MCF 10A (cell line): ENCODE measurements around the gene C1QTNF12. TPM values are rescaled to one million over a fixed set of nuclear protein-coding genes. Genes with fewer than 3 reads are reported as not detected.
A peak's percentile ranks its signal among the peaks of the same experiment; 100 is the strongest.

Experiments used
- BruUV-seq: library from RNA; stranded (reverse); fragments of 400-500 nt; replicated peaks from 2 replicates; lab custom pipeline; 2021; lab: Mats Ljungman, UMichigan
- CTCF ChIA-PET: fragments of 300-600 bp; sonication (Branson Sonifier 250); formaldehyde crosslinking; extraction: SDS; loops from one replicate; lab custom pipeline; 2021; ENCODE audit warnings: antibody characterized with exemption, inconsistent platforms; lab: Yijun Ruan, JAX
- POLR2A ChIA-PET: fragments of 300-600, 350-650 bp; sonication (Branson Sonifier 250); formaldehyde crosslinking; extraction: SDS; loops from one replicate; lab custom pipeline; 2020; ENCODE audit warnings: antibody characterized with exemption, inconsistent platforms; lab: Yijun Ruan, JAX
- DNase-seq: peaks from one replicate; pipeline ENCODE4 v3.0.0-alpha.2; 2018; ENCODE audit not compliant: unreplicated experiment
- H3K27ac Mint-ChIP-seq: one replicate; pipeline ENCODE4 v1.8.0; 2022; ENCODE audit warnings: mild to moderate bottlenecking, low read depth, mixed read lengths; ENCODE audit not compliant: unreplicated experiment
- H3K27me3 Mint-ChIP-seq: one replicate; pipeline ENCODE4 v1.8.0; 2022; ENCODE audit warnings: mixed read lengths; ENCODE audit not compliant: insufficient read depth, unreplicated experiment
- H3K36me3 Mint-ChIP-seq: one replicate; pipeline ENCODE4 v1.8.0; 2022; ENCODE audit warnings: mild to moderate bottlenecking, moderate library complexity, mixed read lengths; ENCODE audit not compliant: insufficient read depth, unreplicated experiment
- H3K4me1 Mint-ChIP-seq: one replicate; pipeline ENCODE4 v1.8.0; 2022; ENCODE audit warnings: mixed read lengths; ENCODE audit not compliant: insufficient read depth, unreplicated experiment
- H3K4me3 Mint-ChIP-seq: one replicate; pipeline ENCODE4 v1.8.0; 2022; ENCODE audit warnings: mild to moderate bottlenecking, moderate library complexity, mixed read lengths; ENCODE audit not compliant: unreplicated experiment
- H3K9me3 Mint-ChIP-seq: one replicate; pipeline ENCODE4 v1.8.0; 2022; ENCODE audit warnings: mixed read lengths; ENCODE audit not compliant: unreplicated experiment
- intact Hi-C: fragments of 100-400 bp; cut with micrococcal nuclease; formaldehyde crosslinking; loops from 2 replicates; pipeline ENCODE4 v1.14.1; 2022
- total RNA-seq: library from RNA; stranded (reverse); gene quantifications from 2 replicates; pipeline ENCODE4 v1.2.3, GENCODE V29; 2022
- TF ChIP-seq, protein P1 (sequence below): fragments of 200-600 bp; IDR thresholded peaks from one replicate; pipeline ENCODE4 v1.8.0; 2022; ENCODE audit warnings: antibody characterized with exemption, mild to moderate bottlenecking; ENCODE audit not compliant: unreplicated experiment

Gene C1QTNF12
- total RNA-seq, 1 experiment from 2014 or later = 1.5 TPM

DNA sequence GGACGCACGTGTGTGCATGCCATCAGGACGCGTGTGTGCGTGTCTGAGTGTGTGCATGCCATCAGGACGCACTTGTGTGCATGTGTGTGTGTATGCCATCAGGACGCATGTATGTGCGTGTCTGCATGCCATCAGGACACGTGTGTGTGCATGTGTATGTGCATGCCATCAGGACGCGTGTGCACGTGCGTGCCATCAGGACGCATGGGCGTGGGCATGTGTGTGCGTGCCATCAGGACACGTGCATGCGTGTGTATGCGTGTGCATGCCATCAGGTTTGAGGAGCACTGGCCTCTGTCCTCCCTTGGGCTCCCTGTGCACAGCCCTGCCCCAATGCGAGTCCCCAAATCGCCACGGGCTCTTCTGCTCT, 12.6 kb upstream of the C1QTNF12 start:
- Mint-ChIP-seq H3K27ac (peak overlapping the region; percentile 32), H3K4me1 (peaks cover 17% of the 10 kb centered on the region), H3K36me3 (peaks cover 63% of the 10 kb centered on the region), H3K27me3 (no peaks in the 10 kb centered on the region), H3K9me3 (no peaks in the 10 kb centered on the region), H3K4me3 (no peak overlapping the region)
- DNase-seq = no peak
- BruUV-seq = no TSS peak
- TF ChIP-seq, protein P1, sequence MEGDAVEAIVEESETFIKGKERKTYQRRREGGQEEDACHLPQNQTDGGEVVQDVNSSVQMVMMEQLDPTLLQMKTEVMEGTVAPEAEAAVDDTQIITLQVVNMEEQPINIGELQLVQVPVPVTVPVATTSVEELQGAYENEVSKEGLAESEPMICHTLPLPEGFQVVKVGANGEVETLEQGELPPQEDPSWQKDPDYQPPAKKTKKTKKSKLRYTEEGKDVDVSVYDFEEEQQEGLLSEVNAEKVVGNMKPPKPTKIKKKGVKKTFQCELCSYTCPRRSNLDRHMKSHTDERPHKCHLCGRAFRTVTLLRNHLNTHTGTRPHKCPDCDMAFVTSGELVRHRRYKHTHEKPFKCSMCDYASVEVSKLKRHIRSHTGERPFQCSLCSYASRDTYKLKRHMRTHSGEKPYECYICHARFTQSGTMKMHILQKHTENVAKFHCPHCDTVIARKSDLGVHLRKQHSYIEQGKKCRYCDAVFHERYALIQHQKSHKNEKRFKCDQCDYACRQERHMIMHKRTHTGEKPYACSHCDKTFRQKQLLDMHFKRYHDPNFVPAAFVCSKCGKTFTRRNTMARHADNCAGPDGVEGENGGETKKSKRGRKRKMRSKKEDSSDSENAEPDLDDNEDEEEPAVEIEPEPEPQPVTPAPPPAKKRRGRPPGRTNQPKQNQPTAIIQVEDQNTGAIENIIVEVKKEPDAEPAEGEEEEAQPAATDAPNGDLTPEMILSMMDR = no peak
- intact Hi-C loops = no loop called here
- CTCF ChIA-PET = no interaction called here
- POLR2A ChIA-PET = interaction anchor here (0.6 to 0.7 kb wide), 2 partner anchors 15 to 28 kb away, joined by 3 read pairs; partner anchors contain the start of genes B3GALT6, SDF4 and UBE2J2

DNA sequence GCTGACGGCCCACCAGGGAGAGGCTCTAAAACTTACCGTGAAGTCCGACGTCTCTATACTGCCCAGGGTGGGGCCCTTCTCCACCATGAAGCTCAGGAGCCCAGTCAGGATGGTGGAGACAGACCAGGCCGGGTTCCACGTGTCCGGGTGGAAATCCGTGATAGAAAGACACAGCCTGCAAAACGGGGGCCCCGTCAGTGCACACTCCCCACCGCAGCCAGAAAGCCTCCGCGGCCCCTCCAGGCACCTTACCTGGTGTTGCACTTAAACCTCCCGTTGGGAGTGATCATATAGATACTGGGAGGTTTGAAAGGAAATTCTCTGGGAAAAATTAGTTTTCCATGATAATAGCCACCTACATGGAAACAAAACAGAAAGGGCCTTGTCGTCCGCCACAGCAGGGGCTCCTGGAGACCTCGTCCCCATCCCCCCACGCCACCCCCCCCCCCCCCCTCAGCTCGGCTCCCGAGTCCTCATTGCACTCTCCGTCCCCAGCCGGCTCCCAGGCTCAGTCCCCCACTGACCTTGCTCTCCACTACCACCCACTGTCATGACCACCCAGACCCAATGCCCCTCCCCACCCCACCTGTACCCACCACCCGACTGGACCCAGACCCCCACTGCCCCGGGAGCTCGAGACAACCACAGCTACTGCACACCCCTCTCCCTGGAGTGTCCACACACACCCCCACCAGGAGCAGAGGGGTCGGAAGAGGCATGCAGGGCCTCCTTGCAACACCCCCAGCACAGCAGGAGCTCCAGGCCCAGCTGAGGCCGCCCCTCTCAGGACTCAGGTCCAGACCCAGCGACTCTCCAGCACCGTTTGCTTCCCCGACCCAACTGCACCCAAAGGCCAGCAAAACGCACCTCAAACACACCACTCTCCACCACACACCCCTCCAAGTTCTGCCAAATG, 10.7 kb upstream of the C1QTNF12 start:
- TF ChIP-seq, protein P1 = no peak
- POLR2A ChIA-PET = interaction anchor here (0.6 kb wide), 1 partner anchor 51 kb away, joined by 3 read pairs; the partner anchor contains the start of gene TNFRSF18
- no TSS peak for BruUV-seq
- intact Hi-C loops = no loop called here
- no peaks in the 10 kb centered on the region for H3K27me3 Mint-ChIP-seq
- H3K4me3 Mint-ChIP-seq = no peak overlapping the region
- H3K9me3 Mint-ChIP-seq = no peaks in the 10 kb centered on the region
- peaks cover 75% of the 10 kb centered on the region for H3K36me3 Mint-ChIP-seq
- peaks cover 17% of the 10 kb centered on the region for H3K4me1 Mint-ChIP-seq
- no peak overlapping the region for H3K27ac Mint-ChIP-seq
- CTCF ChIA-PET = no interaction called here
- no peak for DNase-seq

DNA sequence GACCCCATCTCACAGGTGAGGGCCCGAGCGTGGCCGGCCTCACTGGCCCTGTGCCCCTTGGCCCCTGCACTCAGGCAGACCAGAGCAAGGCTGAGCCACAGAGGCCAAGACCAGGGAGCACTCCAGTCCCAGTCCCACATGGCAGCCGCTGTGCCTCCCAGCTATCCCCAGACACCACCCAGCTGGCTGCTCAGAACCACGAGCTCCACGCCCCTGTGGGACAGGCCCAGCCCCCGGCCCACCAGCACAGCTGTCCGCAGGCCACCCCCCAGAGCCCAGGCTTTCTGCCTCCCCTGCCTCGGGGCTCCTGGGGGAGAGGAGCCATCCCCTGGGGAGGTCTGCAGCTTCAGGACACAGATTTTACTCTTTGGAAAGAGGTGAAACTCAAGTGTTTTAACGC, 9.1 kb upstream of the C1QTNF12 start:
- peaks cover 22% of the 10 kb centered on the region for H3K4me1 Mint-ChIP-seq
- peaks cover 65% of the 10 kb centered on the region for H3K36me3 Mint-ChIP-seq
- no peaks in the 10 kb centered on the region for H3K9me3 Mint-ChIP-seq
- BruUV-seq = no TSS peak
- ChIA-PET POLR2A (no interaction called here), CTCF (no interaction called here)
- intact Hi-C loops = no loop called here
- no peak for DNase-seq
- no peaks in the 10 kb centered on the region for H3K27me3 Mint-ChIP-seq
- H3K4me3 Mint-ChIP-seq = no peak overlapping the region
- no peak overlapping the region for H3K27ac Mint-ChIP-seq
- TF ChIP-seq, protein P1 = no peak

DNA sequence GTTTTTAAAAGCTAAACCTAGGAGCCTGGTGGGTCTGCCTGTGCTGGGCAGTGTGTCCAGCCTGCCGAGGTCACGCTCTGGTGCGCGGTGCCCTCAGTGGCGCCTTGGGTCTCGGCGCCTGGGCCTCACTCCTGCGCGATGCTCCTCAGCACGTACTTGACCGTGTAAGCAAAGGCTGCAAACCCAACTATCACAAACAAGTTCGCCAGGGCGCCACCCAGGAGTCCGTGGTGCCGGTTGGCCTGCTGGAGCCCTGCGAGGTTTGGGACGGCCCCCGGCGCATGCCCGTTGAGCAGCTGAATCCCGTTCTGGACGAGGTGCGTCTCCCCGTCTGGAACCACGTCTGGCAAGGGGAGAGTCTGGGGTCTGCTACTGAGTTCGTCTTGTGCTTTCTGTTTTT, 8.6 kb upstream of the C1QTNF12 start:
- H3K27me3 Mint-ChIP-seq = no peaks in the 10 kb centered on the region
- H3K36me3 Mint-ChIP-seq = peaks cover 61% of the 10 kb centered on the region
- H3K4me1 Mint-ChIP-seq = peaks cover 22% of the 10 kb centered on the region
- no peak overlapping the region for H3K4me3 Mint-ChIP-seq
- ChIA-PET CTCF (no interaction called here), POLR2A (interaction anchor here (0.6 kb wide), 1 partner anchor 313 kb away, joined by 3 read pairs; no protein-coding TSS in a partner anchor)
- H3K27ac Mint-ChIP-seq = no peak overlapping the region
- BruUV-seq = TSS peak; percentile 74
- intact Hi-C loops = no loop called here
- TF ChIP-seq, protein P1 = no peak
- H3K9me3 Mint-ChIP-seq = no peaks in the 10 kb centered on the region
- no peak for DNase-seq
